Activated CD4-positive, alpha-beta T cell treated with anti-CD3 and anti-CD28 coated beads, Interleukin-2, amount 10 ng/mL, durations not matched to agents 7 days and 5 days (primary cell): ENCODE results near the gene THAP12. TPM values are rescaled to one million over a fixed set of nuclear protein-coding genes. Genes with fewer than 3 reads are reported as not detected.

Experiments used
- CTCF ChIA-PET: fragments of 350-600 bp; sonication (Branson Sonifier 250); formaldehyde crosslinking; loops from one replicate; lab custom pipeline; 2021; ENCODE audit warnings: antibody characterized with exemption; lab: Charles Lee
- POLR2A ChIA-PET: fragments of 350-600 bp; sonication (Branson Sonifier 250); formaldehyde crosslinking; loops from one replicate; lab custom pipeline; 2021; ENCODE audit warnings: antibody characterized with exemption; lab: Charles Lee
- DNase-seq: peaks from one replicate; pipeline ENCODE4 v3.0.0-alpha.2; 2020
- H3K27ac Mint-ChIP-seq: one replicate; pipeline ENCODE4 v1.8.0; 2021; ENCODE audit warnings: mild to moderate bottlenecking, moderate library complexity, mixed read lengths
- H3K27me3 Mint-ChIP-seq: one replicate; pipeline ENCODE4 v1.8.0; 2021; ENCODE audit warnings: mixed read lengths
- H3K36me3 Mint-ChIP-seq: one replicate; pipeline ENCODE4 v1.8.0; 2021; ENCODE audit warnings: low read depth, mixed read lengths
- H3K4me1 Mint-ChIP-seq: one replicate; pipeline ENCODE4 v1.8.0; 2021; ENCODE audit warnings: mixed read lengths
- H3K4me3 Mint-ChIP-seq: one replicate; pipeline ENCODE4 v1.8.0; 2021; ENCODE audit warnings: mild to moderate bottlenecking, moderate library complexity, mixed read lengths
- H3K9me3 Mint-ChIP-seq: one replicate; pipeline ENCODE4 v1.8.0; 2021; ENCODE audit warnings: mixed read lengths
- total RNA-seq, 2 experiments: library from RNA; stranded (reverse); gene quantifications; one replicate each; pipeline ENCODE4 v1.2.3, GENCODE V29; 2021

THAP12 gene
- total RNA-seq, 2 experiments from 2014 or later = 49.5 to 56.1 TPM

DNA sequence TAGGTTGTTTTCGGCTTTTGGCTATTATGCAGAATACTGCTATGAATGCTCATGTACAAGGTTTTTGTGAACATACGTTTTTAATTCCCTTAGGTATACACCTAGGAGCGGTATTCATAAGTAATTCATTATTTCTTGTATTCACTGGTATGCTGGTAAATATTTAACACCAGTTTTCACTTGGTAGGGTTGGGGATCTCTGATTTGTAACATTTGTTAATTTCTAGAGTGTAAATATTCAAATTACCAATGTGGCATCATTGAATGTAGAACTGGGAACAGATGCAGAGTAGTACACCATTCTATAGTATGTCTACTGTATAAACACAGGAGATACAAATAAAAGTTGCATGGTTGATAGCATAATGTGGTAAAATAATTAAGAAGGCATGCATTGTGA lies 16.5 kb upstream of the THAP12 start:
- no peak overlapping the region for H3K27ac Mint-ChIP-seq
- no peak overlapping the region for H3K4me3 Mint-ChIP-seq
- POLR2A ChIA-PET = no interaction called here
- no peak for DNase-seq
- H3K27me3 Mint-ChIP-seq = no peaks in the 10 kb centered on the region
- no peaks in the 10 kb centered on the region for H3K4me1 Mint-ChIP-seq
- CTCF ChIA-PET = no interaction called here
- H3K36me3 Mint-ChIP-seq = no peaks in the 10 kb centered on the region
- H3K9me3 Mint-ChIP-seq = no peaks in the 10 kb centered on the region

DNA sequence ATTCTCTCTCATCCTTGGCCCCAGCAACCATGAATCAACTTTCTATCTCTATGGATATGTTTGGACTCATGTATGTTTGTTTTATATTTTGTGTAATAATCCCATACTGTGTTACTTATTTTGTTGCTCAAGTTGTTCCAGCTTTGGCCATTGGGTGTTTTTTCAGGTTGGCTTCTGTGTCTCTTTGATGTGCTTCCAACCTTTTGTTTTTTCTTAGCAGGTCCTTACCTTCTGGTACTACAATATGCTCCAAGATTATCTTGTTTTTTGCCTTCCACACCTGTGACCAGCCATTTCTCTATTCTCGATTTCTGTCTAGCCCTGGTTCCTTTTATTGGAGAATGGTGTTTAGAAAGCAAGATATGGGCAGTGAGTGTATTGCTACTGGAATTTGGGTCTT lies 14.4 kb upstream of the THAP12 start:
- CTCF ChIA-PET = no interaction called here
- POLR2A ChIA-PET = no interaction called here
- Mint-ChIP-seq H3K36me3 (no peaks in the 10 kb centered on the region), H3K4me3 (no peak overlapping the region), H3K4me1 (no peaks in the 10 kb centered on the region), H3K27ac (no peak overlapping the region), H3K9me3 (no peaks in the 10 kb centered on the region), H3K27me3 (no peaks in the 10 kb centered on the region)
- no peak for DNase-seq

GRCh38 chr11:76394411-76394810 lies 13.5 kb upstream of the THAP12 start:
- Mint-ChIP-seq H3K9me3 (no peaks in the 10 kb centered on the region), H3K4me1 (no peaks in the 10 kb centered on the region), H3K36me3 (no peaks in the 10 kb centered on the region), H3K4me3 (no peak overlapping the region), H3K27me3 (no peaks in the 10 kb centered on the region), H3K27ac (no peak overlapping the region)
- ChIA-PET POLR2A (no interaction called here), CTCF (no interaction called here)
- no peak for DNase-seq

- Mint-ChIP-seq H3K4me3 (no peak overlapping the region), H3K36me3 (no peaks in the 10 kb centered on the region), H3K27ac (no peak overlapping the region), H3K27me3 (no peaks in the 10 kb centered on the region), H3K4me1 (no peaks in the 10 kb centered on the region), H3K9me3 (no peaks in the 10 kb centered on the region)
- ChIA-PET POLR2A (no interaction called here), CTCF (interaction anchor here (0.7 kb wide), 1 partner anchor 53 kb away, joined by 3 read pairs; no protein-coding TSS in a partner anchor)
- no peak for DNase-seq
These were observed 11.9 kb upstream of the THAP12 start for GRCh38 chr11:76392870-76393269.

DNA sequence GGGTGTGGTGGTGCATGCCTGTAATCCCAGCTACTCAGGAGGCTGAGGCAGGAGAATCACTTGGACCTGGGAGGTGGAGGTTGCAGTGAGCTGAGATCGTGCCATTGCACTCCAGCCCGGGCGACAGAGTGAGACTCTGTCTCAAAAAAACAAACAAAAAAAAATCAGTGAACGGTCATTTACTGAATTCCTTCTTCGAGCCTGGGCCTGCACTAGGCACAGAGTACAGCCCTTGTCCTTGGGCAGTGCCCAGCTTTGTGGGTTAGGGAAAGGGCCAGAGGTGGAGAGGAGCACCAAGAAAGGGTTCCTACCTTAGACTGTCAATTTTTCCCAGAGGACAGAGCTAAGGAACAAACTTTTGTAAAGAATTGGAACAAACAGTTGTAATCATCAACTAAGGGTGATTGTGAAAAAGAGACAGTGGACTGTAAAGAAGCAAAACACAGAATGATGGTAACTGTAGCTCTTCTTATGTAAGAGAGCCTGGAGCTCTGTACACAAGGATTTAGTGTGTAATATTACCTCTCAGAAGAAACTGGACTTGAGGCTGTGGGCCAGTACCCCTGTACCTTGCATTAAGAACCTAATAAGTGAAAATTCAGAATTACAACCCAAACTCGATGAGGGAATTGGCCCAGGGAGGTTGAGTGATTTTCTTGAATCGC lies 11.0 kb upstream of the THAP12 start:
- H3K4me3 Mint-ChIP-seq = no peak overlapping the region
- no peak overlapping the region for H3K27ac Mint-ChIP-seq
- DNase-seq = no peak
- ChIA-PET POLR2A (no interaction called here), CTCF (interaction anchor here (0.9 kb wide), 1 partner anchor 31 kb away, joined by 3 read pairs; no protein-coding TSS in a partner anchor)
- H3K4me1 Mint-ChIP-seq = no peaks in the 10 kb centered on the region
- H3K27me3 Mint-ChIP-seq = no peaks in the 10 kb centered on the region
- H3K36me3 Mint-ChIP-seq = no peaks in the 10 kb centered on the region
- no peaks in the 10 kb centered on the region for H3K9me3 Mint-ChIP-seq

GRCh38 chr11:76391021-76391420 lies 10.1 kb upstream of the THAP12 start:
- no peaks in the 10 kb centered on the region for H3K27me3 Mint-ChIP-seq
- no peak for DNase-seq
- ChIA-PET CTCF (no interaction called here), POLR2A (no interaction called here)
- H3K4me1 Mint-ChIP-seq = no peaks in the 10 kb centered on the region
- H3K36me3 Mint-ChIP-seq = no peaks in the 10 kb centered on the region
- no peaks in the 10 kb centered on the region for H3K9me3 Mint-ChIP-seq
- H3K27ac Mint-ChIP-seq = no peak overlapping the region
- no peak overlapping the region for H3K4me3 Mint-ChIP-seq

- H3K4me1 Mint-ChIP-seq = peaks cover 4% of the 10 kb centered on the region
- H3K4me3 Mint-ChIP-seq = no peak overlapping the region
- H3K27me3 Mint-ChIP-seq = no peaks in the 10 kb centered on the region
- H3K9me3 Mint-ChIP-seq = no peaks in the 10 kb centered on the region
- no peak for DNase-seq
- ChIA-PET POLR2A (no interaction called here), CTCF (no interaction called here)
- peaks cover 3% of the 10 kb centered on the region for H3K36me3 Mint-ChIP-seq
- H3K27ac Mint-ChIP-seq = no peak overlapping the region
These were observed 7.5 kb upstream of the THAP12 start for GRCh38 chr11:76388408-76388807.

- ChIA-PET CTCF (no interaction called here), POLR2A (no interaction called here)
- Mint-ChIP-seq H3K27me3 (no peaks in the 10 kb centered on the region), H3K4me1 (peaks cover 25% of the 10 kb centered on the region), H3K4me3 (no peak overlapping the region), H3K9me3 (no peaks in the 10 kb centered on the region), H3K27ac (no peak overlapping the region), H3K36me3 (peaks cover 5% of the 10 kb centered on the region)
- no peak for DNase-seq
These were observed 5.0 kb upstream of the THAP12 start for GRCh38 chr11:76385903-76386302.

GRCh38 chr11:76382209-76382608 lies 1.3 kb upstream of the THAP12 start:
- peaks cover 48% of the 10 kb centered on the region for H3K4me1 Mint-ChIP-seq
- ChIA-PET POLR2A (interaction anchor here (0.6 kb wide), 2 partner anchors 61 to 162 kb away, joined by 3 read pairs; no protein-coding TSS in a partner anchor), CTCF (interaction anchor here (1.4 to 1.5 kb wide), 3 partner anchors 17 to 148 kb away, joined by 3 to 5 read pairs (median 4); no protein-coding TSS in a partner anchor)
- H3K27ac Mint-ChIP-seq = no peak overlapping the region
- no peaks in the 10 kb centered on the region for H3K9me3 Mint-ChIP-seq
- H3K27me3 Mint-ChIP-seq = no peaks in the 10 kb centered on the region
- peak overlapping the region; percentile 90 for H3K4me3 Mint-ChIP-seq
- DNase-seq = no peak
- peaks cover 13% of the 10 kb centered on the region for H3K36me3 Mint-ChIP-seq

DNA sequence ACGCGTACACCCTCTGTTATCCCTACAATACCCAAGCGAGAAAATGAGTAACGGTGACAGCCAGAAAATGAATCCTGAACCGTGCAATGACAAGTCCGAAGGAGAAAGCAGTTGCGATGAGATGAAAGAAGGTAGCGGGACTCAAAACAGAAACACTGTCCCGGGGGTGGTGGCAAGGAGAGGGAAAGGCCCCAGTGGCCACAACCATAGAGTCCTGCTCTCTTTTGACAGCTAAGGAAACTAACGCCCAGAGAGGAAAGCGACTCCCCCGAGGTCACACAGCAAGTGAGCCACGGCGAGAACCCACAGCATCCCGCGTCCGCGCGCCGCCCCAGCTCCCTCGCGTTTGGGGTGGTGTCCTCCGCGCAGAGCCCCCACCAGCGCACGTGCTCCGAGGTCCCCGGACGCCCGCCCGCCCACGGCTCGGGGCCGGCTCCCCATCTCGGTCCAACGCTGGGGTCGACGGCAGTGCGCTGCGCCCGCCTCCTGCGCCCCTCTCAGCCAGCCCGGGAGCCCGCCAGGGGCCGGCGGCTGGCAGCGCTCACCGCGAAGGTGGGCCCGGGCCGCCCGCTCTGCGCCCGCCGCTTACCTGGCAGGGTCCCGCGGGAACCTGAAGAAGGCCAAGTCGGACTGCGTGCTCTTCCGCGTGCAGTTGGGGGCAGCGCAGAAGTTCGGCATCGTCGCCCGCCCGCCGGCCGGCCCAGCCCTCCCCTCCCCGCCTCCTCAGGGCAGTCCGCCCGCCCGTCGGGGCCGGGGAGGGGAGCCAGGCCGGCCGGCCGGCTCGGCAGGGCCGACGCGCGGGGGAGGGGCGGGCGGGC lies 564 bp downstream of the THAP12 start:
- Mint-ChIP-seq H3K36me3 (peaks cover 13% of the 10 kb centered on the region), H3K4me3 (peak overlapping the region; percentile 97), H3K9me3 (no peaks in the 10 kb centered on the region), H3K4me1 (peaks cover 59% of the 10 kb centered on the region), H3K27me3 (no peaks in the 10 kb centered on the region), H3K27ac (peak overlapping the region; percentile 97)
- ChIA-PET POLR2A (no interaction called here), CTCF (interaction anchor here (1.5 kb wide), 1 partner anchor 146 kb away, joined by 5 read pairs; no protein-coding TSS in a partner anchor)
- peak; percentile 59 for DNase-seq

DNA sequence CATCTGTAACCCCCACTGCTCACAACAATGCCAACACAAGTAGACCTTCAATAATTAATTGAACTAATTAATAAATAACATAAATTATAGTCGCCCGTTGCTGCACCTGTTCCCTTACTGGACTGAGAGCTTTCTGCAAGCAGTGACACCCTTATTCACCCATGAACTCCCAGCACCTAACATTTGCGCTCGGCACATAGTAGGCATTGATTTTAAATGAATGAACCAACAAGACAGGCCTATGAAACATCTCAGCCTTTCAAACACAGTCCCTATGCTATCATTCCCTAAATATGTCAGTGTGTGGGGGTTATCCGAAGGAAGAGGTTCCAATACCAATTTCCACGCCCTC lies 1.1 kb downstream of the THAP12 start:
- no peaks in the 10 kb centered on the region for H3K27me3 Mint-ChIP-seq
- ChIA-PET CTCF (no interaction called here), POLR2A (no interaction called here)

GRCh38 chr11:76376746-76377558 lies 4.0 kb downstream of the THAP12 start:
- no peak overlapping the region for H3K27ac Mint-ChIP-seq

More for the DNA sequence above, 1.1 kb downstream of the THAP12 start:
- Mint-ChIP-seq H3K27ac (peak overlapping the region; percentile 97), H3K36me3 (peaks cover 13% of the 10 kb centered on the region), H3K4me1 (peaks cover 61% of the 10 kb centered on the region), H3K4me3 (peak overlapping the region; percentile 97), H3K9me3 (no peaks in the 10 kb centered on the region)
- no peak for DNase-seq

More at GRCh38 chr11:76376746-76377558, 4.0 kb downstream of the THAP12 start:
- Mint-ChIP-seq H3K4me1 (peaks cover 60% of the 10 kb centered on the region), H3K9me3 (no peaks in the 10 kb centered on the region), H3K36me3 (peaks cover 8% of the 10 kb centered on the region), H3K27me3 (no peaks in the 10 kb centered on the region), H3K4me3 (no peak overlapping the region)
- ChIA-PET POLR2A (no interaction called here), CTCF (no interaction called here)
- DNase-seq = no peak
